Fibroblast of lung (primary cell): Measurements from ENCODE around the gene PDXK. TPM values are rescaled to one million over a fixed set of nuclear protein-coding genes. Genes with fewer than 3 reads are reported as not detected.

Experiments
- DNase-seq, 2 donors: peaks; one replicate each; pipeline versions ENCODE4 v3.0.0 to v3.0.0-alpha.2; 2010; ENCODE audit warnings: low read depth in 2 of 2
- H2AFZ ChIP-seq: 2 replicates; pipeline ENCODE4 v1.5.1; 2012; ENCODE audit warnings: low read length, control low read depth, inconsistent platforms
- H3K27ac ChIP-seq: 2 replicates; pipeline ENCODE4 v1.5.1; 2011; ENCODE audit warnings: low read length, control low read depth; ENCODE audit not compliant: insufficient read depth
- H3K27me3 ChIP-seq: 2 replicates; pipeline ENCODE4 v1.5.1; 2011; ENCODE audit warnings: mild to moderate bottlenecking, low read length; ENCODE audit not compliant: control insufficient read depth, insufficient read depth
- H3K36me3 ChIP-seq: 2 replicates; pipeline ENCODE4 v1.5.1; 2011; ENCODE audit warnings: low read length; ENCODE audit not compliant: control insufficient read depth, insufficient read depth
- H3K4me1 ChIP-seq: 2 replicates; pipeline ENCODE4 v1.5.1; 2011; ENCODE audit warnings: low read length; ENCODE audit not compliant: control insufficient read depth, insufficient read depth; ENCODE audit errors: extremely low read depth
- H3K4me2 ChIP-seq: 2 replicates; pipeline ENCODE4 v1.5.1; 2011; ENCODE audit warnings: low read length, control low read depth; ENCODE audit not compliant: insufficient read depth; ENCODE audit errors: extremely low read depth
- H3K4me3 ChIP-seq, 4 experiments: fragments of 200-600 bp in 1 of 4; sonication (generic) in 1 of 4; replicated peaks in 1 of 4; 2 replicates each; pipeline ENCODE4 v1.5.1; 2011 to 2016; ENCODE audit warnings: low read length in 4 of 4, low read depth in 3 of 4, mild to moderate bottlenecking in 3 of 4, control low read depth in 2 of 4, inconsistent platforms in 1 of 4, mixed read lengths in 1 of 4; ENCODE audit not compliant: insufficient read depth in 1 of 4; ENCODE audit errors: control extremely low read depth in 1 of 4
- H3K79me2 ChIP-seq: 2 replicates; pipeline ENCODE4 v1.5.1; 2012; ENCODE audit warnings: mild to moderate bottlenecking, low read length, inconsistent platforms; ENCODE audit not compliant: control insufficient read depth, insufficient read depth
- H3K9ac ChIP-seq: 2 replicates; pipeline ENCODE4 v1.5.1; 2011; ENCODE audit warnings: mild to moderate bottlenecking, low read length, control low read depth; ENCODE audit not compliant: insufficient read depth
- H3K9me3 ChIP-seq: 2 replicates; pipeline ENCODE4 v1.5.1; 2012; ENCODE audit warnings: low read depth, low read length; ENCODE audit not compliant: control insufficient read depth, insufficient read depth
- H4K20me1 ChIP-seq: 2 replicates; pipeline ENCODE4 v1.5.1; 2011; ENCODE audit warnings: low read length; ENCODE audit not compliant: control insufficient read depth, insufficient read depth; ENCODE audit errors: extremely low read depth
- CTCF ChIP-seq, 2 donors: IDR thresholded peaks in 1 of 2; conservative IDR thresholded peaks in 1 of 2; 1 replicate in 1 of 2; 2 replicates in 1 of 2; pipeline ENCODE4 v1.5.1; 2011 to 2012; ENCODE audit warnings: low read length in 2 of 2, control low read depth in 1 of 2, inconsistent platforms in 1 of 2, low read depth in 1 of 2, mild to moderate bottlenecking in 1 of 2
- EZH2 ChIP-seq: IDR thresholded peaks from 2 replicates; pipeline ENCODE4 v1.5.1; 2012; ENCODE audit warnings: low read length, control low read depth, mild to moderate bottlenecking; ENCODE audit errors: missing control alignments
- polyA plus RNA-seq, 2 donors: library from polyadenylated mRNA; depleted of rRNA in 1 of 2; stranded (reverse) in 1 of 2; unstranded in 1 of 2; fragments of >200 nt; gene quantifications; 2 replicates each; pipeline ENCODE4 v1.2.1, GENCODE V29; 2011 to 2012; ENCODE audit warnings: missing spikeins in 1 of 2
- total RNA-seq: library from RNA; depleted of rRNA; stranded (reverse); fragments of >200 nt; gene quantifications from 2 replicates; pipeline ENCODE4 v1.2.1, GENCODE V29; 2014

Gene PDXK
- total and polyA plus RNA-seq, 2 donors (not counting 1 experiment from before 2014, with no cell fraction given) = 47.4 to 146 TPM

GRCh38 chr21:43681650-43682049 lies 37.3 kb upstream of the PDXK start:
- TF ChIP-seq CTCF (conservative IDR thresholded peaks at IDR 0.05 in 1 of 2, IDR thresholded peaks at IDR 0.05 in 1 of 2; ENCODE audit: low read depth in 1 of 2, low read length in 2 of 2) = no peak
- no peak for TF ChIP-seq EZH2
- no peaks in the 10 kb centered on the region for H3K27me3 ChIP-seq
- no peak overlapping the region for H3K4me3 ChIP-seq
- H3K9me3 ChIP-seq = no peaks in the 10 kb centered on the region
- H2AFZ ChIP-seq = no peak overlapping the region
- DNase-seq = peak in 1 of 2 donors; percentile 15
- no peak overlapping the region for H3K4me2 ChIP-seq
- no peaks in the 10 kb centered on the region for H3K4me1 ChIP-seq
- peaks cover 10% of the 10 kb centered on the region for H3K36me3 ChIP-seq
- no peaks in the 10 kb centered on the region for H3K79me2 ChIP-seq
- H4K20me1 ChIP-seq = no peaks in the 10 kb centered on the region
- no peak overlapping the region for H3K27ac ChIP-seq
- H3K9ac ChIP-seq = no peak overlapping the region

GRCh38 chr21:43684424-43684823 lies 34.5 kb upstream of the PDXK start:
- no peaks in the 10 kb centered on the region for H3K4me1 ChIP-seq
- no peak overlapping the region for H2AFZ ChIP-seq
- no peak overlapping the region for H3K4me3 ChIP-seq
- no peaks in the 10 kb centered on the region for H3K9me3 ChIP-seq
- TF ChIP-seq CTCF (conservative IDR thresholded peaks at IDR 0.05 in 1 of 2, IDR thresholded peaks at IDR 0.05 in 1 of 2; ENCODE audit: low read depth in 1 of 2, low read length in 2 of 2) (no peak), EZH2 (no peak)
- no peaks in the 10 kb centered on the region for H4K20me1 ChIP-seq
- no peaks in the 10 kb centered on the region for H3K27me3 ChIP-seq
- no peak for DNase-seq
- no peak overlapping the region for H3K27ac ChIP-seq
- no peaks in the 10 kb centered on the region for H3K79me2 ChIP-seq
- H3K4me2 ChIP-seq = no peak overlapping the region
- H3K36me3 ChIP-seq = peaks cover 17% of the 10 kb centered on the region
- H3K9ac ChIP-seq = no peak overlapping the region

- H3K4me2 ChIP-seq = no peak overlapping the region
- no peaks in the 10 kb centered on the region for H3K4me1 ChIP-seq
- H3K4me3 ChIP-seq = no peak overlapping the region
- peaks cover 25% of the 10 kb centered on the region for H3K36me3 ChIP-seq
- no peaks in the 10 kb centered on the region for H4K20me1 ChIP-seq
- DNase-seq = no peak
- no peaks in the 10 kb centered on the region for H3K79me2 ChIP-seq
- no peak for TF ChIP-seq EZH2
- no peak for TF ChIP-seq CTCF (conservative IDR thresholded peaks at IDR 0.05 in 1 of 2, IDR thresholded peaks at IDR 0.05 in 1 of 2; ENCODE audit: low read depth in 1 of 2, low read length in 2 of 2)
- no peak overlapping the region for H3K9ac ChIP-seq
- H3K9me3 ChIP-seq = no peaks in the 10 kb centered on the region
- H2AFZ ChIP-seq = no peak overlapping the region
- H3K27ac ChIP-seq = no peak overlapping the region
- no peaks in the 10 kb centered on the region for H3K27me3 ChIP-seq
Observed at GRCh38 chr21:43686811-43687565, 31.9 kb upstream of the PDXK start.
